ENCODE data around the gene LRFN2. TPM values are rescaled to one million over a fixed set of nuclear protein-coding genes. Genes with fewer than 3 reads are reported as not detected.

Gene LRFN2
- total and polyA plus RNA-seq, 2 of the 8 experiments (the other 6 are each of a cell fraction or from before 2014, with no cell fraction given): 2.3 TPM

GRCh38 chr6:40604082-40604481 is 16.9 kb upstream of the LRFN2 start (continued):
- TF ChIP-seq TCF12 (IDR thresholded peaks at IDR 0.05; ENCODE audit: low read depth, low read length) (no peak), SP1 (IDR thresholded peaks at IDR 0.05; ENCODE audit: low read depth, low read length) (no peak)

All from H1 (cell line).